Right renal pelvis (tissue), 4 donors: ENCODE measurements around the gene NAP1L1. TPM values are rescaled to one million over a fixed set of nuclear protein-coding genes. Genes with fewer than 3 reads are reported as not detected.

Experiments
- DNase-seq, 4 donors: peaks; one replicate each; pipeline ENCODE4 v3.0.0-alpha.2; 2013; ENCODE audit warnings: low read depth in 4 of 4, low spot score in 3 of 4, missing footprints in 1 of 4
- polyA plus RNA-seq, 4 donors: library from polyadenylated mRNA; unstranded; fragments of 120-200 nt; gene quantifications; one replicate each; pipeline ENCODE4 v1.2.1, GENCODE V29; 2013; ENCODE audit not compliant: insufficient read length in 4 of 4

The NAP1L1 gene, protein sequence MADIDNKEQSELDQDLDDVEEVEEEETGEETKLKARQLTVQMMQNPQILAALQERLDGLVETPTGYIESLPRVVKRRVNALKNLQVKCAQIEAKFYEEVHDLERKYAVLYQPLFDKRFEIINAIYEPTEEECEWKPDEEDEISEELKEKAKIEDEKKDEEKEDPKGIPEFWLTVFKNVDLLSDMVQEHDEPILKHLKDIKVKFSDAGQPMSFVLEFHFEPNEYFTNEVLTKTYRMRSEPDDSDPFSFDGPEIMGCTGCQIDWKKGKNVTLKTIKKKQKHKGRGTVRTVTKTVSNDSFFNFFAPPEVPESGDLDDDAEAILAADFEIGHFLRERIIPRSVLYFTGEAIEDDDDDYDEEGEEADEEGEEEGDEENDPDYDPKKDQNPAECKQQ
- polyA plus RNA-seq: 1,000 to 10,000 TPM in 1 of 4 donors, 100 to 1,000 TPM in 3; 852 to 1,031 (median 994) TPM

DNA sequence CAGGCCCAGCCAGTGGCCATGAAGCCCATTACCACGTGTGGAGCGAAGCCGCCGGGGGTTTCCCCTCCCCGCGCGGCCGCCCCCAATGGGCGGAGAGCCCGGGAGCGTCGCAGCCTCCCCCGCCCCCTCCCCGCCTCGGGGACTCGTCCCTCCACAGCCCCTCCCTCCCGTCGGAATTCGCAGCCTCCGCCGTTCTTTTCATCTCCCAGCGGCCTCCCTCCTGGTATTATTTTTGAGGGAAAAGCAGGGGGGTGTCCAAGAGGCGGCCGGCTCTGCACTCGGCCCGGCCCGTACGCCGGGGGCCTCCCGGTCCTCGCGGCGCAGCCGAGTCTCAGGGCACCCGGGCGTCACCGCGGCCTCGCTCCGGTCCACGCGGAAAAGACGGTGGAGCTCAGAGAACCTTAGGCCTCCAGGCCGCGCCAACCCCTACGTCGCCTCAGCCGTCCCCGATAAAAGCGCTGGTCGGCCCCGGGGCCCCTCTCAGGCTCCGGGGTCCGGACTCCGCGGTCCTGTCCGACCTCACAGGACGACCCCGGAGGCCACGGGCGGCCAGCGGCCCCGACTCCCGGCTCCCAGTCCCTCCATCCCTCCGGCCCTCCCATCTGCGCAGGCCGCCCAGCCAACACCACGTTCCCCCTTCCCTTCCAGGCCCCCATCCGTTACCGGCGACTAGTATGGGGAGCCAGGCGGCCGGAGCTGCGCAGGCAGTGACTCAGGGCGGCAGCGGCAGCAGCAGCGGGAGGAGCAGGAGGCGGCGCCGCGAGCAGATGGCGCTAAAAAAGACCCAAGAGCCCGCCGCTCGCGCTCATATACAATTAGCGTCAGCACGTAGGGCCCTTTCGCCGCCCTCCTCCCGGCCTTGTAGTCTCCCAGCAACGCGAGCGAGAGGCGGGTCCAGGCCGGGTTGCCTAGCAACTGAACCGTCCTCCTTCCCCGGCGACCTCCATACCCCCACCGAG, at the start of gene NAP1L1:
Gene NAP1L1, minus strand, starts transcription at position 782 of the 959 bp plus-strand sequence. CDS start 10,466 bp downstream, outside the sequence.
- peak; percentile 92 to 95 (median 94) for DNase-seq

GRCh38 chr12:76127588-76127987, 43.1 kb upstream of the NAP1L1 start:
- no peak for DNase-seq

DNA sequence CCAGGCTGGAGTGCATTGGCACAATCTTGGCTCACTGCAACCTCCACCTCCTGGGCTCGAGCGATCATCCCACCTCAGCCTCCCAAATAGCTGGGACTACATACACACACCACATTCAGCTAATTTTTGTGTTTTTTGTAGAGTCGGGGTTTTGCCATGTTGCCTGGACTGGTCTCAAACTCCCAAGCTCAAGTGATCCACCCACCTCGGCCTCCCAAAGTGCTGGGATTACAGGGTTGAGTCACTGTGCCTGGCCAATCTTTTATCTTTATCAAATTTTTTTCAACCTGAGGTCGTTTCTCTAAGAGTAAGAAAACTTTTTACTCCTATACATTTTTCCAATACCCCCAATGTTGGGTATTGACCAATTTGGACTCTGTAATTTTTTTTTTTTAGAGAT, 40.0 kb upstream of the NAP1L1 start:
- DNase-seq: no peak

GRCh38 chr12:76123259-76124212, 39.1 kb upstream of the NAP1L1 start:
- DNase-seq: no peak

- no peak for DNase-seq
Observed at GRCh38 chr12:76119887-76120286, 35.4 kb upstream of the NAP1L1 start.

DNA sequence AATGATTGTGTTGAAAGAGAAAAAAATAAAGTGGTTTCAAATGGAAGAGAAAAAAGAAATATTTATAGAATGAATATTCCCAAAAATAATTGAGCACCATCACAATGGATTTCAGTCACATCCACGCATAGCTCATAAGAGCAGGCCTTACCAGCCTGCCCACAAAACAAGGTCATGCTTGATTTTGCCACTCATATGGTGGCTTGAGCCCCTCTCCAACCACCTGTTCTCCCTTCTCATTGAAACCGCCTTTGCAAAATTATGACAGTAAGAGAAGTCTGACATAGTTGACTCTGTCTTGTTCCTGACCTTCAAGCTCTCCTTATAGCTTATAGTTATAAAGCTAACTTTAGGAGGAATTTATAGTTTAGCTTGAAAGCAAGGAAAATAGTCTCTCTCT, 33.3 kb upstream of the NAP1L1 start:
- no peak for DNase-seq

DNA sequence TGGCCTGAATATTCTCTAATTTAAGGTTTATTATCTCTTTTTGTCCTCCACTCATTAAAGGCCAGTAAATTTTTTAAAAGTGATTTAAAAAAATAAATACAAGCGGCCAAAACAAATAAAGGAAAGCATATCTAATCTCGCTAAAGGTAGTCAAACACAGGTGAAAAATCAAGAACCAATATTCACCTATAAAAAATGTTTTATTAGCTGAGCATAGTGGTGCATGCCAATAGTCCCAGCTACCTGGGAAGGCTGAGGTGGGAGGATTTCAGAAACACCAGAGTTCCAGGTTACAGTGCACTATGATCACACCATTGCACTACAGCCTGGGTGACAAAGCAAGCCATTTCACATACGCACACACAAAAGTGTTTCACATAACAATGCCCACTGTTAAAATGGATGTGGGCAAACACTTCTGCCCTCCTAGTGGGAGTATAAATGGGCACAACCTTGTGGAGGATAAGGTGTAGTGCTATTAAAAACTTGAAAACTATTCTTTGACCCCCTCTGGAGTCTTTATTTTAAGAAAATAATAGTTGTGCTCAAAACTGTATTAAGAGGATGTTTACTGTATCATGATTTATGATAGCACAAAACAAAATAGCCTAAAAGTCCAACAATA, 32.7 kb upstream of the NAP1L1 start:
- no peak for DNase-seq

DNA sequence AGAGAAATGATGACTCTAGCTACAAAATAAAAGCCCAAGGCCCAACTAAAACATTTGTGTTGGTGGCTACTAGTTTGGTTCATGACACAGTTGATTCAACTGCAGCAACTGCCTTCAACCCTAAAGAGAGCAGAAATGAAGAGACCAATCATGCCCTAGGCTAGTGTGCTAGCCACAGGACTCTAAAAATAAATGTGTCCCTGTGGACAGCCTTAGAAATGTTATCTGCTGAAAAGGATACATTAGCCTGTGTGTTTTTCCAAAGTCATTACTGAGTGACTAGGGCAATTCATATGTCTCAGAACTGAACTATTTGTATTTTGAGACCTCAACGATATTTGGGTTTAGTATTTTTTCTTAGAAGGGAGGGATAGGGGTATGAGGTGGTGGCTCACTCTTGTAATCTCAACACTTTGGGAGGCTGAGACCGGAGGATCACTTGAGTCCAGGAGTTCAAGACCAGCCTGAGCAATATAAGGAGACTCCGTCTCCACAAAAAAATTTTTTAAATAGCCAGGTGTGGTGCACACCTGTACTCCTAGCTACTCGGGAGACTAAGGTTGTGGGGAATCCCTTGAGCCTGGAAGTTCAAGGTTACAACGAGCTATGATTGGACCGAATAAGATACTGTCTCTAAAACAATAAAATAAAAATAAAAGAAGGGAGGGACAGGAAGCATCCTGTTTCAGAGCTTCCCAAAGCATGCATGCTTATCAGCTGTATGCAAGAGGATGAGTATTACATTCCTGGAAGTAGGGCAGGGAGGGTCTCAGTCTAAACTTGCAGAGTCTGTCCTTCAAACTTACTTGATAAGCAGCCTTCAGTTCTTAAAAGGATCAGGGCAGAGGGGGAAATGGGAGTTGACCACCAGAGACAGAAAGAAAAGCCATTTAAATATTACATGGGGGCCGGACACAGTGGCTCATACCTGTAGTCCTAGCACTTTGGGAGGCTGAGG, 29.6 kb upstream of the NAP1L1 start:
- DNase-seq: no peak

DNA sequence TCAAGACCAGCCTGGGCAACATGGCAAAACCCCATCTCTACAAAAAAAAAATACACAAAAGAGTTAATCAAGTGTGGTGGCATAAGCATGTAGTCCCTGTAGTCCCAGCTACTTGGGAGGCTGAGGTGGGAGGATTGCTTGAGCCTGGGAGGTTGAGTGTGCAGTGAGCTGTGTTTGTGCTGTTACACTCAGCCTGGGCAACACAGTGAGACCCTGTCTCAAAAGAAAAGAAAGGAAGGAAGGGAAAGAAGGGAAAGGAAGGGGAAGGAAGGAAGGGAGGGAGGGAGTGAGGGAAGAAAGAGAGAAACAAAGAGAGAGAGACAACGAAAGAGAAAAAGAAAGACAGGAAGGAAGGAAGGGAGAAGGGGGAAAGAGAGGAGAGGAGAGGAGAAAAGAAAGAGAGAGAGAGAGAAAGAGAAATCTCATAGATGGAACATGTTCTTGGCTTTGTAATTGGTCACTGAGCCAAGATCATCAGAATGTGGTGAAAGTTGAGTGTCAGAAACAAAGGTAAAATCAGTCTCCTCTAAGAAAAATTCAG, 26.8 kb upstream of the NAP1L1 start:
- DNase-seq: no peak

GRCh38 chr12:76109879-76110278, 25.4 kb upstream of the NAP1L1 start:
- no peak for DNase-seq

DNA sequence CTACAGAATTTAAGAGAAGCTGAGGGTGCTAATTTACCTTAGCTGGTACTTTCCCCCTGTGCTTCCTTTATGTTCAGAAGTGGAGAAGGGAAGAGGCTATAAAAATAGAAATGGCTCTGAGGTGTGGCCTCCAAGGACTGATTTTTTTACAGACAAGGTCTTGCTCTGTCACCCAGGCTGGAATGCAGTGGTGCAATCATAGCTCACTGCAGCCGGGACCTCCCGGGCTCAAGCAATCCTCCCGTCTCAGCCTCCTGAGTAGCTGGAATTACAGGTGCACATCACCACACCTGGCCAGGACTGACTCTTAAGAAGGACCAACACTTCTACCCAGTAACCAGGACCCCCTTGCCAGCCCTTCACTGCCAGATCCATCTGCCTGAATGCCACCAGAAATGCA, 23.9 kb upstream of the NAP1L1 start:
- DNase-seq: no peak

DNA sequence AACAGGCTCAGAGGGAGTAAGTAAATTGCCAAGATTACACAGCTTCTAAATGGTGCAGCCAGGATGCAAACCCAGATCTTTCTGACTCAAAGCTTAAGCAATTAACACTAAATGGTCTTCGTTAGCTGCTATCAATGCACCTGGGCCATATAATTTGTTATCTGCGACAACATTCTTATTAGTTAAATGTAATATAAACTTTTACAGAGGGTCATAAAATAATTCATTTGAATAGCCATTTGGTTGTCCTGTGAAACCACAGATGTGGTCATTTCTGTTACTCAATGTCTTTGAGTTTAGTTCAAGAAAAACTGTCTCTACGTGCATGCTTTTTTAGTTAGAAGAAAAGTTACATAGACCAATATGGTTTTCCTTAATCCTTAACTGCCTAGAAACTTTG, 22.1 kb upstream of the NAP1L1 start:
- DNase-seq: no peak

DNA sequence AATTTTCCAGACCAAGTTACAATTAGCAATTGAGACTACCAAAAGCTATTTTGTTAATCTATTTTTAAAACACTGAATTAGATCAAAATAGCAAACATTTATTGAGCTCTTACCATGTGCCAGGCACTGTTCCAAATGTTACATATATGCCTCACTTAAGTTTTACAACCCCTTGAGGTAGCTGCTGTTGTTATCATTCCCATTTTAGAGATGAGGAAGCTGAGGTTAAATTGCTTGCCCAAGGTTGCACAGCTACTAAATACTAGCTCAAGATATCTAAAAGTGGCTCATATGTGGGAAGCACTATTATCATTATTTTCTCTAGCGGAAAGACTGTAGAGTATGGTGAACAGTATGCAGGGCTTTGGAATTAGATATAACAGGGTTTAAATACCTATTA, 19.5 kb upstream of the NAP1L1 start:
- no peak for DNase-seq

GRCh38 chr12:76101739-76102385, 17.4 kb upstream of the NAP1L1 start:
- DNase-seq: no peak

- DNase-seq: no peak
Observed at GRCh38 chr12:76096079-76096646, 11.7 kb upstream of the NAP1L1 start.

DNA sequence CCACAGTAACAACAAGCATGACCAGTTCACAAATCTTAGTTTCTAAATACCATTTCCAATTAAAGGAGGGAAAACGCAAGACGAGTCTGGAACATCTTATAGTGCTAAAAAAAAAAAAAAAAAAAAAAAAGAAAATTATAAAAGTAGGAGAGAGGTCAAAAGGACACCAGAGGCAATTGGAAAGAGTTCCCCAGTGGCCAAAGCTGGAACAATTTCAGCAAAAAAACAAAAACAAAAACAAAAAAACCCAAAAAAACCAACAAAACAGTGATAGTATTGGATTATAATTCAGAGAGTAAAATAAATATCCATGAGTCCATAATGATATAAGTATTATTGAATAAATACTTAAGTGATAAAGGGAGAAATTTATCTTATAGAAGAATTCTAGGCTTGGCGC, 10.3 kb upstream of the NAP1L1 start:
- DNase-seq: no peak

- DNase-seq: no peak
Observed at GRCh38 chr12:76091246-76091754, 6.8 kb upstream of the NAP1L1 start.
